WTC11 (cell line): ENCODE measurements around the gene TNS2. TPM values are rescaled to one million over a fixed set of nuclear protein-coding genes. Genes with fewer than 3 reads are reported as not detected.
A peak's percentile ranks its signal among the peaks of the same experiment; 100 is the strongest.

Experiments
- ARID4B ChIP-seq: sonication (generic); formaldehyde crosslinking; IDR thresholded peaks from 2 replicates; pipeline ENCODE4 v1.8.0; 2023; ENCODE audit warnings: missing genetic modification reagents, mild to moderate bottlenecking, borderline replicate concordance
- ATF2 ChIP-seq: sonication (generic); formaldehyde crosslinking; IDR thresholded peaks from 2 replicates; pipeline ENCODE4 v1.8.1; 2022; ENCODE audit warnings: low read depth, missing genetic modification reagents, borderline replicate concordance
- ATF3 ChIP-seq: sonication (generic); formaldehyde crosslinking; conservative IDR thresholded peaks from 2 replicates; pipeline ENCODE4 v1.8.1; 2022; ENCODE audit warnings: mild to moderate bottlenecking, missing genetic modification reagents
- CREM ChIP-seq: sonication (generic); formaldehyde crosslinking; IDR thresholded peaks from 2 replicates; pipeline ENCODE4 v1.8.1; 2022; ENCODE audit warnings: mild to moderate bottlenecking, missing genetic modification reagents, moderate library complexity
- ELF4 ChIP-seq: sonication (generic); formaldehyde crosslinking; IDR thresholded peaks from 2 replicates; pipeline ENCODE4 v1.8.1; 2022; ENCODE audit warnings: low read depth, mild to moderate bottlenecking, moderate library complexity, missing genetic modification reagents
- FOXP4 ChIP-seq: sonication (generic); formaldehyde crosslinking; IDR thresholded peaks from 2 replicates; pipeline ENCODE4 v1.8.0; 2022; ENCODE audit warnings: mild to moderate bottlenecking, missing genetic modification reagents
- JAZF1 ChIP-seq: fragments of 250-450 bp; sonication (Bioruptor Pico); IDR thresholded peaks from 2 replicates; pipeline ENCODE4 v1.9.0; 2021; ENCODE audit warnings: moderate library complexity, mild to moderate bottlenecking, inconsistent platforms
- NFATC4 ChIP-seq: fragments of 250-450 bp; sonication (Bioruptor Pico); IDR thresholded peaks from 2 replicates; pipeline ENCODE4 v1.9.0; 2021; ENCODE audit warnings: mild to moderate bottlenecking
- PREB ChIP-seq: sonication (generic); formaldehyde crosslinking; IDR thresholded peaks from 2 replicates; pipeline ENCODE4 v1.8.1; 2022; ENCODE audit warnings: mild to moderate bottlenecking, missing genetic modification reagents, moderate library complexity, borderline replicate concordance
- STAT6 ChIP-seq: sonication (generic); formaldehyde crosslinking; conservative IDR thresholded peaks from 2 replicates; pipeline ENCODE4 v1.8.1; 2023; ENCODE audit warnings: mild to moderate bottlenecking, low read depth, missing genetic modification reagents, moderate library complexity
- TEAD1 ChIP-seq: sonication (generic); formaldehyde crosslinking; IDR thresholded peaks from 2 replicates; pipeline ENCODE4 v1.8.0; 2022; ENCODE audit warnings: mild to moderate bottlenecking, missing genetic modification reagents
- USF2 ChIP-seq: sonication (generic); formaldehyde crosslinking; IDR thresholded peaks from 2 replicates; pipeline ENCODE4 v1.8.1; 2023; ENCODE audit warnings: mild to moderate bottlenecking, missing genetic modification reagents, moderate library complexity
- ZBTB21 ChIP-seq: sonication (generic); formaldehyde crosslinking; IDR thresholded peaks from 2 replicates; pipeline ENCODE4 v1.8.1; 2023; ENCODE audit warnings: mild to moderate bottlenecking, missing genetic modification reagents, borderline replicate concordance
- ZNF281 ChIP-seq: sonication (generic); formaldehyde crosslinking; IDR thresholded peaks from 2 replicates; pipeline ENCODE4 v1.8.0; 2023; ENCODE audit warnings: mild to moderate bottlenecking, missing genetic modification reagents
- ZNF423 ChIP-seq: fragments of 250-450 bp; sonication (Bioruptor Pico); IDR thresholded peaks from 2 replicates; pipeline ENCODE4 v2.1.2; 2022; ENCODE audit warnings: mild to moderate bottlenecking, moderate library complexity
- ZNF532 ChIP-seq: fragments of 250-450 bp; sonication (Bioruptor Pico); IDR thresholded peaks from 2 replicates; pipeline ENCODE4 v1.9.0; 2021; ENCODE audit warnings: mild to moderate bottlenecking, borderline replicate concordance
- total RNA-seq: library from RNA; stranded (reverse); gene quantifications from 3 replicates; pipeline ENCODE4 v1.2.3, GENCODE V29; 2021

The TNS2 gene
- total RNA-seq, 1 experiment from 2014 or later: 7.7 TPM

GRCh38 chr12:53097564-53098353 is 47.9 kb downstream of the TNS2 start, which contains the start of gene IGFBP6 (continued):
- TF ChIP-seq ARID4B (CRISPR knock-in tag) (peak; percentile 38; the same call in 1 of the 2 replicates), FOXP4 (CRISPR knock-in tag) (0 out of 2 replicates have a peak, but pooled peaks have one; percentile 42), ZNF532 (CRISPR knock-in tag) (no peak), PREB (no peak), ELF4 (CRISPR knock-in tag) (no peak), ZBTB21 (CRISPR knock-in tag) (no peak), TEAD1 (CRISPR knock-in tag) (no peak), ATF2 (CRISPR knock-in tag) (no peak), ZNF281 (CRISPR knock-in tag) (no peak), ZNF423 (CRISPR knock-in tag) (no peak), ATF3 (CRISPR knock-in tag) (no peak), NFATC4 (CRISPR knock-in tag) (no peak), STAT6 (CRISPR knock-in tag) (no peak), USF2 (CRISPR knock-in tag) (peak; percentile 56), JAZF1 (CRISPR knock-in tag) (no peak), CREM (CRISPR knock-in tag) (no peak)
